HEK293 (cell line): ENCODE results near the gene ELOVL5.

ENCODE experiments used
- CTCF ChIA-PET: fragments of 350-600 bp; formaldehyde crosslinking; extraction: SDS; loops from one replicate; lab custom pipeline; 2021; ENCODE audit warnings: antibody characterized with exemption; lab: Yijun Ruan, JAX
- POLR2A ChIA-PET: fragments of 300-600 bp; formaldehyde crosslinking; extraction: SDS; loops from one replicate; lab custom pipeline; 2020; ENCODE audit warnings: antibody characterized with exemption, inconsistent platforms; lab: Yijun Ruan, JAX
- H3K27ac ChIP-seq: fragments of 200-500 bp; sonication (Bioruptor generic); 2 replicates; pipeline ENCODE4 v1.5.1; 2014; ENCODE audit warnings: low read depth, low read length, control low read depth, inconsistent platforms; ENCODE audit errors: extremely low read depth
- H3K36me3 ChIP-seq, 2 experiments: fragments of 200-500 bp in 1 of 2; sonication (Bioruptor generic) in 1 of 2; 1 replicate in 1 of 2; 2 replicates in 1 of 2; pipeline ENCODE4 v1.5.1; 2014 to 2017; ENCODE audit warnings: inconsistent platforms in 2 of 2, low read length in 2 of 2; ENCODE audit not compliant: control insufficient read depth in 2 of 2, insufficient read depth in 1 of 2
- H3K4me1 ChIP-seq: fragments of 200-500 bp; sonication (Bioruptor generic); 2 replicates; pipeline ENCODE4 v1.5.1; 2014; ENCODE audit warnings: mild to moderate bottlenecking, low read length, inconsistent platforms; ENCODE audit not compliant: control insufficient read depth, insufficient read depth
- H3K4me3 ChIP-seq: 2 replicates; pipeline ENCODE4 v1.5.1; 2011; ENCODE audit warnings: low read depth, mild to moderate bottlenecking, control low read depth, low read length, moderate library complexity
- H3K9me3 ChIP-seq: fragments of 200-500 bp; sonication (Bioruptor generic); 2 replicates; pipeline ENCODE4 v1.5.1; 2014; ENCODE audit warnings: low read depth, low read length, inconsistent platforms; ENCODE audit not compliant: control insufficient read depth, insufficient read depth
- FEZF1 ChIP-seq: fragments of 450-650 bp; formaldehyde crosslinking; IDR thresholded peaks from 2 replicates; pipeline ENCODE4 v1.5.1; 2016; ENCODE audit warnings: missing biosample characterization, missing genetic modification characterization
- KLF1 ChIP-seq: fragments of 450-650 bp; formaldehyde crosslinking; IDR thresholded peaks from 2 replicates; pipeline ENCODE4 v1.5.1; 2016; ENCODE audit warnings: missing biosample characterization, missing genetic modification characterization
- MEIS1 ChIP-seq: sonication (generic); formaldehyde crosslinking; IDR thresholded peaks from 2 replicates; pipeline ENCODE4 v1.8.1; 2022; ENCODE audit warnings: missing genetic modification reagents, mild to moderate bottlenecking, borderline replicate concordance
- PRDM4 ChIP-seq: fragments of 450-650 bp; formaldehyde crosslinking; IDR thresholded peaks from 2 replicates; pipeline ENCODE4 v1.5.1; 2017; ENCODE audit warnings: missing biosample characterization, missing genetic modification characterization
- PRDM6 ChIP-seq: fragments of 450-650 bp; formaldehyde crosslinking; IDR thresholded peaks from 2 replicates; pipeline ENCODE4 v1.5.1; 2017; ENCODE audit warnings: missing biosample characterization, missing genetic modification characterization
- SETDB1 ChIP-seq: IDR thresholded peaks from one replicate; pipeline ENCODE4 v1.6.1; 2017; ENCODE audit warnings: mild to moderate bottlenecking, low read length, moderate library complexity, mixed read lengths; ENCODE audit not compliant: insufficient read length
- WT1 ChIP-seq: fragments of 450-650 bp; formaldehyde crosslinking; IDR thresholded peaks from 2 replicates; pipeline ENCODE4 v1.5.1; 2016; ENCODE audit warnings: missing biosample characterization, missing genetic modification characterization
- ZBTB6 ChIP-seq: fragments of 450-650 bp; formaldehyde crosslinking; IDR thresholded peaks from 2 replicates; pipeline ENCODE4 v1.5.1; 2017; ENCODE audit warnings: missing biosample characterization, missing genetic modification characterization
- ZNF114 ChIP-seq: fragments of 450-650 bp; formaldehyde crosslinking; IDR thresholded peaks from 2 replicates; pipeline ENCODE4 v1.5.0; 2017; ENCODE audit warnings: missing biosample characterization, missing genetic modification characterization
- ZNF138 ChIP-seq: fragments of 450-650 bp; formaldehyde crosslinking; IDR thresholded peaks from 2 replicates; pipeline ENCODE4 v1.5.1; 2016; ENCODE audit warnings: missing biosample characterization, missing genetic modification characterization, borderline replicate concordance
- ZNF174 ChIP-seq: fragments of 450-650 bp; formaldehyde crosslinking; IDR thresholded peaks from 2 replicates; pipeline ENCODE4 v1.5.0; 2017; ENCODE audit warnings: missing biosample characterization, mild to moderate bottlenecking, missing genetic modification characterization
- ZNF202 ChIP-seq: fragments of 450-650 bp; formaldehyde crosslinking; IDR thresholded peaks from 2 replicates; pipeline ENCODE4 v1.5.1; 2016; ENCODE audit warnings: missing biosample characterization, missing genetic modification characterization, borderline replicate concordance
- ZNF239 ChIP-seq: fragments of 450-650 bp; formaldehyde crosslinking; IDR thresholded peaks from 2 replicates; pipeline ENCODE4 v1.5.1; 2016; ENCODE audit warnings: missing biosample characterization, missing genetic modification characterization
- ZNF248 ChIP-seq: fragments of 450-650 bp; formaldehyde crosslinking; IDR thresholded peaks from 2 replicates; pipeline ENCODE4 v1.5.1; 2017; ENCODE audit warnings: missing biosample characterization, missing genetic modification characterization
- ZNF274 ChIP-seq, 2 experiments: fragments of 200-500 bp in 1 of 2; fragments of 450-650 bp in 1 of 2; sonication (Bioruptor generic) in 1 of 2; formaldehyde crosslinking in 1 of 2; IDR thresholded peaks; 2 replicates each; pipeline versions ENCODE4 v1.5.1 to v1.6.1; 2014 to 2016; ENCODE audit warnings: borderline replicate concordance in 1 of 2, inconsistent platforms in 1 of 2, low read length in 1 of 2, missing biosample characterization in 1 of 2, missing genetic modification characterization in 1 of 2
- ZNF473 ChIP-seq: fragments of 450-650 bp; formaldehyde crosslinking; IDR thresholded peaks from 2 replicates; pipeline ENCODE4 v1.5.1; 2017; ENCODE audit warnings: missing biosample characterization, missing genetic modification characterization
- ZNF501 ChIP-seq: fragments of 450-650 bp; formaldehyde crosslinking; IDR thresholded peaks from 2 replicates; pipeline ENCODE4 v1.5.1; 2016; ENCODE audit warnings: missing biosample characterization, missing genetic modification characterization
- ZNF530 ChIP-seq: fragments of 450-650 bp; formaldehyde crosslinking; IDR thresholded peaks from 2 replicates; pipeline ENCODE4 v1.5.1; 2016; ENCODE audit warnings: low read depth, missing biosample characterization, missing genetic modification characterization
- ZNF596 ChIP-seq: fragments of 450-650 bp; IDR thresholded peaks from 2 replicates; pipeline ENCODE4 v1.5.0; 2018; ENCODE audit warnings: missing biosample characterization, mild to moderate bottlenecking, missing genetic modification characterization, moderate library complexity
- ZNF600 ChIP-seq: fragments of 450-650 bp; formaldehyde crosslinking; IDR thresholded peaks from 2 replicates; pipeline ENCODE4 v1.5.1; 2016; ENCODE audit warnings: missing biosample characterization, missing genetic modification characterization
- ZNF610 ChIP-seq: fragments of 450-650 bp; formaldehyde crosslinking; IDR thresholded peaks from 2 replicates; pipeline ENCODE4 v1.5.1; 2016; ENCODE audit warnings: missing biosample characterization, missing genetic modification characterization, borderline replicate concordance
- ZNF664 ChIP-seq: fragments of 450-650 bp; formaldehyde crosslinking; IDR thresholded peaks from 2 replicates; pipeline ENCODE4 v1.5.1; 2016; ENCODE audit warnings: missing biosample characterization, missing genetic modification characterization
- ZNF747 ChIP-seq: fragments of 450-650 bp; formaldehyde crosslinking; IDR thresholded peaks from 2 replicates; pipeline ENCODE4 v1.5.1; 2016; ENCODE audit warnings: missing biosample characterization, missing genetic modification characterization
- ZNF768 ChIP-seq: fragments of 450-650 bp; formaldehyde crosslinking; IDR thresholded peaks from 2 replicates; pipeline ENCODE4 v1.5.1; 2018; ENCODE audit warnings: missing biosample characterization, mild to moderate bottlenecking, missing genetic modification characterization
- ZNF776 ChIP-seq: fragments of 450-650 bp; formaldehyde crosslinking; IDR thresholded peaks from 2 replicates; pipeline ENCODE4 v1.5.0; 2017; ENCODE audit warnings: missing biosample characterization, missing genetic modification characterization, borderline replicate concordance
- ZSCAN23 ChIP-seq: fragments of 450-650 bp; formaldehyde crosslinking; IDR thresholded peaks from 2 replicates; pipeline ENCODE4 v1.5.1; 2016; ENCODE audit warnings: missing biosample characterization, missing genetic modification characterization

The ELOVL5 gene

GRCh38 chr6:53377793-53378192 lies 29.0 kb upstream of the ELOVL5 start:
- no peak overlapping the region for H3K4me3 ChIP-seq
- POLR2A ChIA-PET: interaction anchor here (1.0 kb wide), 1 partner anchor 18 kb away, joined by 4 read pairs; no protein-coding TSS in a partner anchor
- no peaks in the 10 kb centered on the region for H3K4me1 ChIP-seq
- H3K27ac ChIP-seq: no peak overlapping the region
- no peaks in the 10 kb centered on the region for H3K9me3 ChIP-seq
- CTCF ChIA-PET: no interaction called here
- TF ChIP-seq ZNF610 (tag by site-specific recombination) (no peak), PRDM6 (tag by site-specific recombination) (no peak), SETDB1 (no peak), PRDM4 (tag by site-specific recombination) (no peak), ZNF600 (tag by site-specific recombination) (no peak), ZNF768 (no peak), ZNF776 (tag by site-specific recombination) (no peak), ZNF473 (tag by site-specific recombination) (no peak), ZNF239 (tag by site-specific recombination) (no peak), ZNF248 (tag by site-specific recombination) (no peak), ZBTB6 (no peak)
- H3K36me3 ChIP-seq: no peaks in the 10 kb centered on the region

GRCh38 chr6:53377289-53377688 lies 28.5 kb upstream of the ELOVL5 start:
- no peak overlapping the region for H3K27ac ChIP-seq
- no peaks in the 10 kb centered on the region for H3K36me3 ChIP-seq
- H3K4me3 ChIP-seq: no peak overlapping the region
- CTCF ChIA-PET: interaction anchor here (0.5 kb wide), 1 partner anchor 274 kb away, joined by 4 read pairs; no protein-coding TSS in a partner anchor
- no peaks in the 10 kb centered on the region for H3K9me3 ChIP-seq
- POLR2A ChIA-PET: interaction anchor here (1.0 kb wide), 1 partner anchor 18 kb away, joined by 4 read pairs; no protein-coding TSS in a partner anchor
- H3K4me1 ChIP-seq: no peaks in the 10 kb centered on the region
- TF ChIP-seq ZNF138 (tag by site-specific recombination): no peak
- TF ChIP-seq ZNF747 (tag by site-specific recombination): no peak
- TF ChIP-seq ZSCAN23 (tag by site-specific recombination): no peak
- no peak for TF ChIP-seq ZNF530 (tag by site-specific recombination)
- no peak for TF ChIP-seq ZNF596 (tag by site-specific recombination)
- TF ChIP-seq, all 188 proteins: peak for 0

GRCh38 chr6:53376661-53377226 lies 28.0 kb upstream of the ELOVL5 start:
- POLR2A ChIA-PET: no interaction called here
- TF ChIP-seq ZNF114 (tag by site-specific recombination) (no peak), ZNF664 (tag by site-specific recombination) (no peak), ZNF274 (IDR thresholded peaks at IDR 0.05; ENCODE audit: low read length) (no peak), ZNF274 (tag by site-specific recombination; IDR thresholded peaks at IDR 0.05; ENCODE audit: borderline replicate concordance) (no peak), KLF1 (no peak), MEIS1 (CRISPR knock-in tag) (no peak), ZNF501 (no peak), ZBTB6 (no peak), WT1 (tag by site-specific recombination) (no peak), ZNF202 (tag by site-specific recombination) (no peak), ZNF174 (tag by site-specific recombination) (no peak), FEZF1 (tag by site-specific recombination) (no peak)

More at GRCh38 chr6:53376661-53377226, 28.0 kb upstream of the ELOVL5 start:
- Histone ChIP-seq H3K4me3 (no peak overlapping the region), H3K9me3 (no peaks in the 10 kb centered on the region), H3K4me1 (no peaks in the 10 kb centered on the region), H3K27ac (no peak overlapping the region), H3K36me3 (no peaks in the 10 kb centered on the region)
- CTCF ChIA-PET: interaction anchor here (0.5 kb wide), 1 partner anchor 275 kb away, joined by 4 read pairs; no protein-coding TSS in a partner anchor
